HepG2 (cell line): ENCODE measurements around the gene RPL18. TPM values are rescaled to one million over a fixed set of nuclear protein-coding genes. Genes with fewer than 3 reads are reported as not detected.

ENCODE experiments used
- CCDC6 ChIP-seq: sonication (generic); formaldehyde crosslinking; IDR thresholded peaks from 2 replicates; pipeline ENCODE4 v1.8.1; 2022; ENCODE audit warnings: mild to moderate bottlenecking, missing genetic modification reagents, moderate library complexity
- CHD4 ChIP-seq: fragments of 200-600 bp; sonication (generic); IDR thresholded peaks from 2 replicates; pipeline ENCODE4 v1.7.0; 2017; ENCODE audit warnings: mild to moderate bottlenecking, low read length, borderline replicate concordance
- ELF3 ChIP-seq: IDR thresholded peaks from 2 replicates; pipeline ENCODE4 v1.6.1; 2016; ENCODE audit warnings: missing genetic modification reagents, missing compliant biosample characterization
- GATA4 ChIP-seq: sonication (generic); IDR thresholded peaks from 2 replicates; pipeline ENCODE4 v1.6.1; 2016; ENCODE audit warnings: antibody characterized with exemption, low read depth, borderline replicate concordance
- HBP1 ChIP-seq: IDR thresholded peaks from 2 replicates; pipeline ENCODE4 v1.6.1; 2016; ENCODE audit warnings: low read depth, control low read depth
- HNRNPH1 ChIP-seq: fragments of 200-400 bp; formaldehyde crosslinking; optimal IDR thresholded peaks from 2 replicates; pipeline ENCODE3; 2017; ENCODE audit warnings: mild to moderate bottlenecking, low read depth, low read length
- JDP2 ChIP-seq: sonication (generic); formaldehyde crosslinking; IDR thresholded peaks from 2 replicates; pipeline ENCODE4 v1.8.1; 2022; ENCODE audit warnings: missing genetic modification reagents, borderline replicate concordance
- KMT2B ChIP-seq: IDR thresholded peaks from 2 replicates; pipeline ENCODE4 v1.6.1; 2016; ENCODE audit warnings: missing genetic modification reagents, missing compliant biosample characterization
- MBNL3 ChIP-seq: fragments of 250-450 bp; sonication (Bioruptor Pico); conservative IDR thresholded peaks from 2 replicates; pipeline ENCODE4 v1.8.0; 2022; ENCODE audit warnings: mild to moderate bottlenecking, inconsistent platforms
- MEF2D ChIP-seq: sonication (generic); formaldehyde crosslinking; IDR thresholded peaks from 2 replicates; pipeline ENCODE4 v1.5.1; 2020; ENCODE audit warnings: mild to moderate bottlenecking, missing genetic modification reagents
- MTF2 ChIP-seq: sonication (generic); formaldehyde crosslinking; IDR thresholded peaks from 2 replicates; pipeline ENCODE4 v1.5.0; 2020; ENCODE audit warnings: missing genetic modification reagents, borderline replicate concordance
- PCBP2 ChIP-seq: fragments of 200-400 bp; formaldehyde crosslinking; optimal IDR thresholded peaks from 2 replicates; pipeline ENCODE3; 2018; ENCODE audit warnings: low read length, low read depth; ENCODE audit not compliant: poor library complexity, severe bottlenecking
- SIX1 ChIP-seq: sonication (generic); formaldehyde crosslinking; IDR thresholded peaks from 2 replicates; pipeline ENCODE4 v1.4.0; 2020; ENCODE audit warnings: missing genetic modification reagents, borderline replicate concordance
- SOX5 ChIP-seq: IDR thresholded peaks from 2 replicates; pipeline ENCODE4 v1.6.1; 2016; ENCODE audit warnings: borderline replicate concordance
- TAF1 ChIP-seq: sonication (generic); formaldehyde crosslinking; IDR thresholded peaks from 2 replicates; pipeline ENCODE4 v1.4.0; 2020; ENCODE audit warnings: missing genetic modification reagents
- TBX3 ChIP-seq: fragments of 450-650 bp; IDR thresholded peaks from 2 replicates; pipeline ENCODE4 v1.6.1; 2017; ENCODE audit warnings: antibody characterized with exemption, mild to moderate bottlenecking, inconsistent platforms, borderline replicate concordance
- THAP11 ChIP-seq: IDR thresholded peaks from 2 replicates; pipeline ENCODE4 v1.6.1; 2016; ENCODE audit warnings: missing biosample characterization, missing genetic modification reagents
- YEATS4 ChIP-seq: sonication (generic); formaldehyde crosslinking; IDR thresholded peaks from 2 replicates; pipeline ENCODE4 v1.4.0; 2020; ENCODE audit warnings: missing genetic modification reagents, borderline replicate concordance
- ZFY ChIP-seq: sonication (generic); formaldehyde crosslinking; IDR thresholded peaks from 2 replicates; pipeline ENCODE4 v1.4.0; 2020; ENCODE audit warnings: missing genetic modification reagents
- ZNF138 ChIP-seq: sonication (generic); formaldehyde crosslinking; IDR thresholded peaks from 2 replicates; pipeline ENCODE4 v1.5.0; 2020; ENCODE audit warnings: mild to moderate bottlenecking, low read depth, missing genetic modification reagents
- ZNF33B ChIP-seq: sonication (generic); formaldehyde crosslinking; IDR thresholded peaks from 2 replicates; pipeline ENCODE4 v1.5.1; 2020; ENCODE audit warnings: mild to moderate bottlenecking, missing genetic modification reagents
- ZNF484 ChIP-seq: sonication (generic); formaldehyde crosslinking; IDR thresholded peaks from 2 replicates; pipeline ENCODE4 v1.5.1; 2020; ENCODE audit warnings: mild to moderate bottlenecking, low read depth, missing genetic modification reagents, borderline replicate concordance
- ZNF83 ChIP-seq: sonication (generic); formaldehyde crosslinking; IDR thresholded peaks from 2 replicates; pipeline ENCODE4 v1.4.0; 2020; ENCODE audit warnings: missing genetic modification reagents, mild to moderate bottlenecking, borderline replicate concordance
- ZNF878 ChIP-seq: sonication (generic); formaldehyde crosslinking; IDR thresholded peaks from 2 replicates; pipeline ENCODE4 v1.8.1; 2023; ENCODE audit warnings: mild to moderate bottlenecking, missing genetic modification reagents, moderate library complexity
- polyA plus RNA-seq, 8 experiments: library from polyadenylated mRNA; depleted of rRNA in 3 of 8; stranded (reverse) in 7 of 8; unstranded in 1 of 8; fragments of >200 nt; fragmentation: Illumina TruSeq in 4 of 8; extraction: Trizol in 4 of 8; gene quantifications; 2 replicates each; pipeline versions ENCODE4 v1.2.1 to v1.2.3, GENCODE V29; 2011 to 2016; ENCODE audit warnings: low read depth in 4 of 8, missing spikeins in 1 of 8, mixed read lengths in 1 of 8; ENCODE audit not compliant: insufficient read depth in 1 of 8
- total RNA-seq, 5 experiments: library from RNA; depleted of rRNA; stranded (reverse); fragments of >200 nt; fragmentation: Illumina TruSeq; extraction: Trizol; gene quantifications; 2 replicates each; pipeline ENCODE4 v1.2.3, GENCODE V29; 2016; ENCODE audit warnings: low read depth in 1 of 5
- TF ChIP-seq, protein P1 (sequence below): sonication (generic); formaldehyde crosslinking; IDR thresholded peaks from 2 replicates; pipeline ENCODE4 v1.4.0; 2020; ENCODE audit warnings: missing genetic modification reagents, borderline replicate concordance
- TF ChIP-seq, protein P2 (sequence below): sonication (generic); formaldehyde crosslinking; IDR thresholded peaks from 2 replicates; pipeline ENCODE4 v1.5.0; 2020; ENCODE audit warnings: missing genetic modification reagents

RPL18 gene
- total and polyA plus RNA-seq, 2 of the 13 experiments (the other 11 are each of a cell fraction or from before 2014, with no cell fraction given), result 1,485 to 1,639 TPM

GRCh38 chr19:48634424-48635262, 15.7 kb upstream of the RPL18 start (continued):
- no peak for TF ChIP-seq HBP1
- TF ChIP-seq, protein P1, sequence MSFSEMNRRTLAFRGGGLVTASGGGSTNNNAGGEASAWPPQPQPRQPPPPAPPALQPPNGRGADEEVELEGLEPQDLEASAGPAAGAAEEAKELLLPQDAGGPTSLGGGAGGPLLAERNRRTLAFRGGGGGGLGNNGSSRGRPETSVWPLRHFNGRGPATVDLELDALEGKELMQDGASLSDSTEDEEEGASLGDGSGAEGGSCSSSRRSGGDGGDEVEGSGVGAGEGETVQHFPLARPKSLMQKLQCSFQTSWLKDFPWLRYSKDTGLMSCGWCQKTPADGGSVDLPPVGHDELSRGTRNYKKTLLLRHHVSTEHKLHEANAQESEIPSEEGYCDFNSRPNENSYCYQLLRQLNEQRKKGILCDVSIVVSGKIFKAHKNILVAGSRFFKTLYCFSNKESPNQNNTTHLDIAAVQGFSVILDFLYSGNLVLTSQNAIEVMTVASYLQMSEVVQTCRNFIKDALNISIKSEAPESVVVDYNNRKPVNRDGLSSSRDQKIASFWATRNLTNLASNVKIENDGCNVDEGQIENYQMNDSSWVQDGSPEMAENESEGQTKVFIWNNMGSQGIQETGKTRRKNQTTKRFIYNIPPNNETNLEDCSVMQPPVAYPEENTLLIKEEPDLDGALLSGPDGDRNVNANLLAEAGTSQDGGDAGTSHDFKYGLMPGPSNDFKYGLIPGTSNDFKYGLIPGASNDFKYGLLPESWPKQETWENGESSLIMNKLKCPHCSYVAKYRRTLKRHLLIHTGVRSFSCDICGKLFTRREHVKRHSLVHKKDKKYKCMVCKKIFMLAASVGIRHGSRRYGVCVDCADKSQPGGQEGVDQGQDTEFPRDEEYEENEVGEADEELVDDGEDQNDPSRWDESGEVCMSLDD (CRISPR knock-in tag), result no peak
- peak; percentile 38; the same call in 1 of the 2 replicates for TF ChIP-seq SOX5 (CRISPR knock-in tag)
- peak; percentile 58 for TF ChIP-seq ELF3 (CRISPR knock-in tag)
- peak; percentile 78; the same call in 1 of the 2 replicates for TF ChIP-seq CHD4
- peak; percentile 77 for TF ChIP-seq THAP11 (CRISPR knock-in tag)
- peak; percentile 32; the same call in 1 of the 2 replicates for TF ChIP-seq CCDC6 (CRISPR knock-in tag)
- TF ChIP-seq YEATS4 (CRISPR knock-in tag), result peak; percentile 65; the same call in 1 of the 2 replicates
- TF ChIP-seq TAF1 (CRISPR knock-in tag), result peak; percentile 57; the same call in 1 of the 2 replicates
- TF ChIP-seq PCBP2, result no peak
- TF ChIP-seq ZNF33B, result 0 out of 2 replicates have a peak, but pooled peaks have one; percentile 50
- no peak for TF ChIP-seq HNRNPH1
- TF ChIP-seq ZNF484 (CRISPR knock-in tag), result no peak
- no peak for TF ChIP-seq ZNF138 (CRISPR knock-in tag)
- no peak for TF ChIP-seq SIX1 (CRISPR knock-in tag)
- TF ChIP-seq ZFY (CRISPR knock-in tag), result peak; percentile 82
- TF ChIP-seq JDP2 (CRISPR knock-in tag), result no peak
- TF ChIP-seq MEF2D (CRISPR knock-in tag), result 0 out of 2 replicates have a peak, but pooled peaks have one; percentile 34
- no peak for TF ChIP-seq GATA4
- TF ChIP-seq ZNF878 (CRISPR knock-in tag), result 0 out of 2 replicates have a peak, but pooled peaks have one; percentile 48
- TF ChIP-seq MTF2 (CRISPR knock-in tag), result no peak
- no peak for TF ChIP-seq ZNF83 (CRISPR knock-in tag)
- TF ChIP-seq, protein P2, sequence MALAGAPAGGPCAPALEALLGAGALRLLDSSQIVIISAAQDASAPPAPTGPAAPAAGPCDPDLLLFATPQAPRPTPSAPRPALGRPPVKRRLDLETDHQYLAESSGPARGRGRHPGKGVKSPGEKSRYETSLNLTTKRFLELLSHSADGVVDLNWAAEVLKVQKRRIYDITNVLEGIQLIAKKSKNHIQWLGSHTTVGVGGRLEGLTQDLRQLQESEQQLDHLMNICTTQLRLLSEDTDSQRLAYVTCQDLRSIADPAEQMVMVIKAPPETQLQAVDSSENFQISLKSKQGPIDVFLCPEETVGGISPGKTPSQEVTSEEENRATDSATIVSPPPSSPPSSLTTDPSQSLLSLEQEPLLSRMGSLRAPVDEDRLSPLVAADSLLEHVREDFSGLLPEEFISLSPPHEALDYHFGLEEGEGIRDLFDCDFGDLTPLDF (CRISPR knock-in tag), result no peak
- TF ChIP-seq MBNL3 (CRISPR knock-in tag), result no peak
- peak; percentile 67 for TF ChIP-seq TBX3
- peak; percentile 36; the same call in 1 of the 2 replicates for TF ChIP-seq KMT2B (CRISPR knock-in tag)
